Brain microvascular endothelial cell (primary cell): ENCODE data around the gene STX1A.

Experiments used
- DNase-seq: peaks from one replicate; pipeline ENCODE4 v3.0.0-alpha.2; 2020
- H3K27ac ChIP-seq: fragments of 250-450 bp; sonication (Bioruptor Pico); 2 replicates; pipeline ENCODE4 v1.5.1; 2020; ENCODE audit warnings: mild to moderate bottlenecking, moderate library complexity
- H3K27me3 ChIP-seq: fragments of 250-450 bp; sonication (Bioruptor Pico); replicated peaks from 2 replicates; pipeline ENCODE4 v1.5.1; 2020; ENCODE audit warnings: mild to moderate bottlenecking
- H3K36me3 ChIP-seq: fragments of 250-450 bp; sonication (Bioruptor Pico); replicated peaks from 2 replicates; pipeline ENCODE4 v1.5.1; 2020; ENCODE audit warnings: mild to moderate bottlenecking
- H3K4me3 ChIP-seq: 2 replicates; pipeline ENCODE4 v1.5.1; 2011; ENCODE audit warnings: low read depth, mild to moderate bottlenecking, control low read depth, low read length, moderate library complexity
- CTCF ChIP-seq: IDR thresholded peaks from 2 replicates; pipeline ENCODE4 v1.5.1; 2011; ENCODE audit warnings: low read depth, mild to moderate bottlenecking, moderate library complexity, low read length, control low read depth, inconsistent platforms; ENCODE audit errors: missing control alignments
- in situ Hi-C: cut with HindIII; loops from 2 replicates; pipeline ENCODE4 v1.10.0; 2017; ENCODE audit warnings: low sequenced_read_pairs, low pct_ligation_motif_present

STX1A gene

GRCh38 chr7:73683788-73684693, 35.4 kb downstream of the STX1A start:
- no peak for DNase-seq
- Histone ChIP-seq H3K27ac (peak overlapping the region; percentile 94), H3K27me3 (no peaks in the 10 kb centered on the region), H3K4me3 (peak overlapping the region; percentile 95), H3K36me3 (peaks cover 23% of the 10 kb centered on the region)
- TF ChIP-seq CTCF: no peak
- in situ Hi-C loops: no loop called here

- H3K27ac ChIP-seq: peak within 1 kb of the TSS; percentile 94
- peak; percentile 98 for DNase-seq
- no peaks in the 10 kb centered on the region for H3K27me3 ChIP-seq
- peak within 1 kb of the TSS; percentile 95 for H3K4me3 ChIP-seq
- H3K36me3 ChIP-seq: peaks cover 15% of the 10 kb centered on the region
- no peak for TF ChIP-seq CTCF
- in situ Hi-C loops: no loop called here
Measured at GRCh38 chr7:73683056-73683787, 36.2 kb downstream of the STX1A start, which contains the start of the genes BUD23 and DNAJC30. TSS of gene BUD23 (plus strand) at chr7:73683597. CDS start at chr7:73683626, 29 bp downstream. TSS of gene DNAJC30 (minus strand) at chr7:73683453. CDS start at chr7:73683423, 30 bp downstream.

GRCh38 chr7:73682745-73683055, 36.8 kb downstream of the STX1A start:
- TF ChIP-seq CTCF: no peak
- DNase-seq: no peak
- Histone ChIP-seq H3K4me3 (peak overlapping the region; percentile 95), H3K27ac (peak overlapping the region; percentile 94), H3K36me3 (peaks cover 15% of the 10 kb centered on the region), H3K27me3 (no peaks in the 10 kb centered on the region)
- in situ Hi-C loops: no loop called here

- Histone ChIP-seq H3K27me3 (no peaks in the 10 kb centered on the region), H3K4me3 (no peak overlapping the region), H3K36me3 (peaks cover 5% of the 10 kb centered on the region), H3K27ac (no peak overlapping the region)
- peak; percentile 48 for DNase-seq
- in situ Hi-C loops: no loop called here
- no peak for TF ChIP-seq CTCF
Measured at GRCh38 chr7:73681031-73681430, 38.4 kb downstream of the STX1A start.

- Histone ChIP-seq H3K4me3 (no peak overlapping the region), H3K27ac (no peak overlapping the region), H3K27me3 (no peaks in the 10 kb centered on the region), H3K36me3 (peaks cover 5% of the 10 kb centered on the region)
- TF ChIP-seq CTCF: no peak
- in situ Hi-C loops: no loop called here
- DNase-seq: no peak
Measured at GRCh38 chr7:73680501-73680900, 39.0 kb downstream of the STX1A start.
